Keratinocyte (primary cell): ENCODE data around the gene CDC42EP3.

ENCODE experiments used
- CTCF ChIP-seq, 3 experiments: IDR thresholded peaks in 1 of 3; conservative IDR thresholded peaks in 1 of 3; optimal IDR thresholded peaks in 1 of 3; 2 replicates in 2 of 3; 3 replicates in 1 of 3; pipeline versions ENCODE3 to v1.5.1; 2011; ENCODE audit warnings: low read length in 3 of 3, mild to moderate bottlenecking in 3 of 3, moderate library complexity in 2 of 3, control low read depth in 1 of 3, inconsistent platforms in 1 of 3; ENCODE audit not compliant: insufficient read depth in 2 of 3; ENCODE audit errors: extremely low read depth in 1 of 3
- EZH2 ChIP-seq: IDR thresholded peaks from one replicate; pipeline ENCODE4 v1.6.1; 2012; ENCODE audit warnings: inconsistent platforms, mild to moderate bottlenecking, low read length, moderate library complexity

DNA sequence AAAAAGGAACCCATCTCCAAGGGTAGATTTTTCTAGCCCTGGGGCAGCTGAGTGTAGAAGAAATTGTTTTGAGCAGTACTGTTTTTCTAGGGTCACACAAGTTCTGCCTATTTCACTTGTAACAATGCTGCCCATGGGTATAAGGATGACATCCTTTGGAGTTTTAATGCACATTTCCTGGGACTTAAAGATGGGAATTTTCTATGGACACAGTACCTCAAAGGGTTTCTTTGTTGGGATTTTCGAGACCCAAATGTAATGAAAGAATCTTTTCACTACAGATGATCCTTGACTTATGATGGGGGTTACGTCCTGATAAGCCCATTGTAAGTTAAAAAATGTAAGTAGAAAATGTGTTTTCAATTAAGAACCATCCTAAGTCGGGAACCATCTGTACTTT, 31.8 kb downstream of the CDC42EP3 start:
- TF ChIP-seq CTCF (optimal IDR thresholded peaks at IDR 0.05 in 1 of 3, IDR thresholded peaks at IDR 0.05 in 1 of 3, conservative IDR thresholded peaks at IDR 0.05 in 1 of 3; ENCODE audit: extremely low read depth in 1 of 3, insufficient read depth in 2 of 3, low read length in 3 of 3) (no peak), EZH2 (no peak)
